KMS-11 (cell line): Measurements from ENCODE around the gene MTREX.

Source experiments
- H2AFZ ChIP-seq: fragments of 200-600 bp; sonication (generic); 2 replicates; pipeline ENCODE4 v1.6.1; 2016; ENCODE audit warnings: antibody characterized with exemption, mixed run types, low read depth
- H3K27ac ChIP-seq: fragments of 200-600 bp; sonication (generic); 2 replicates; pipeline ENCODE4 v1.6.1; 2016; ENCODE audit warnings: mild to moderate bottlenecking, mixed run types
- H3K27me3 ChIP-seq: fragments of 200-600 bp; sonication (generic); 2 replicates; pipeline ENCODE4 v1.6.1; 2017; ENCODE audit warnings: mild to moderate bottlenecking, low read depth, mixed run types, moderate library complexity; ENCODE audit not compliant: insufficient read depth
- H3K36me3 ChIP-seq: fragments of 200-600 bp; sonication (generic); 2 replicates; pipeline ENCODE4 v1.6.1; 2017; ENCODE audit warnings: mild to moderate bottlenecking, mixed run types; ENCODE audit not compliant: insufficient read depth
- H3K4me1 ChIP-seq: fragments of 200-600 bp; sonication (generic); 2 replicates; pipeline ENCODE4 v1.6.1; 2016; ENCODE audit warnings: mild to moderate bottlenecking, low read depth, mixed run types; ENCODE audit not compliant: poor library complexity, severe bottlenecking
- H3K4me2 ChIP-seq: fragments of 200-600 bp; sonication (generic); 2 replicates; pipeline ENCODE4 v1.7.0; 2016; ENCODE audit warnings: mild to moderate bottlenecking, mixed run types
- H3K4me3 ChIP-seq: fragments of 200-600 bp; sonication (generic); IDR thresholded peaks from 2 replicates; pipeline ENCODE4 v1.6.1; 2017; ENCODE audit warnings: low read depth, low read length, mixed read lengths; ENCODE audit not compliant: insufficient read depth
- H3K79me2 ChIP-seq: fragments of 200-600 bp; sonication (generic); 2 replicates; pipeline ENCODE4 v1.6.1; 2016; ENCODE audit warnings: low read depth, mixed run types; ENCODE audit not compliant: insufficient read depth
- H3K9ac ChIP-seq: fragments of 200-600 bp; sonication (generic); 2 replicates; pipeline ENCODE4 v1.6.1; 2016; ENCODE audit warnings: mild to moderate bottlenecking, mixed run types
- H4K20me1 ChIP-seq: fragments of 200-600 bp; sonication (generic); 2 replicates; pipeline ENCODE4 v1.6.1; 2016; ENCODE audit warnings: mild to moderate bottlenecking, mixed run types; ENCODE audit not compliant: insufficient read depth
- CTCF ChIP-seq: fragments of 200-600 bp; sonication (generic); conservative IDR thresholded peaks from 2 replicates; pipeline ENCODE4 v1.6.1; 2017; ENCODE audit warnings: low read depth, mild to moderate bottlenecking, antibody characterized with exemption, low read length, moderate library complexity, mixed read lengths

MTREX gene

GRCh38 chr5:55469839-55470238 is 162.1 kb downstream of the MTREX start:
- H3K4me2 ChIP-seq = no peak overlapping the region
- H3K79me2 ChIP-seq = no peaks in the 10 kb centered on the region
- TF ChIP-seq CTCF = no peak
- peaks cover 13% of the 10 kb centered on the region for H3K4me1 ChIP-seq
- H2AFZ ChIP-seq = no peak overlapping the region
- no peaks in the 10 kb centered on the region for H4K20me1 ChIP-seq
- no peak overlapping the region for H3K9ac ChIP-seq
- no peak overlapping the region for H3K27ac ChIP-seq
- H3K27me3 ChIP-seq = no peaks in the 10 kb centered on the region
- no peak overlapping the region for H3K4me3 ChIP-seq
- no peaks in the 10 kb centered on the region for H3K36me3 ChIP-seq

- no peak for TF ChIP-seq CTCF
- Histone ChIP-seq H3K4me2 (no peak overlapping the region), H2AFZ (no peak overlapping the region), H3K4me3 (no peak overlapping the region), H3K9ac (no peak overlapping the region), H3K79me2 (no peaks in the 10 kb centered on the region), H3K27ac (no peak overlapping the region), H4K20me1 (no peaks in the 10 kb centered on the region), H3K36me3 (no peaks in the 10 kb centered on the region), H3K4me1 (peaks cover 13% of the 10 kb centered on the region), H3K27me3 (no peaks in the 10 kb centered on the region)
These were observed 162.5 kb downstream of the MTREX start for GRCh38 chr5:55470282-55470681.

- no peak overlapping the region for H2AFZ ChIP-seq
- no peak for TF ChIP-seq CTCF
- no peaks in the 10 kb centered on the region for H3K79me2 ChIP-seq
- peaks cover 13% of the 10 kb centered on the region for H3K4me1 ChIP-seq
- H3K9ac ChIP-seq = no peak overlapping the region
- H3K4me3 ChIP-seq = no peak overlapping the region
- H3K36me3 ChIP-seq = no peaks in the 10 kb centered on the region
- no peak overlapping the region for H3K27ac ChIP-seq
- H3K27me3 ChIP-seq = no peaks in the 10 kb centered on the region
- H4K20me1 ChIP-seq = no peaks in the 10 kb centered on the region
- H3K4me2 ChIP-seq = no peak overlapping the region
These were observed 163.7 kb downstream of the MTREX start for GRCh38 chr5:55471468-55471867.

- no peak overlapping the region for H3K9ac ChIP-seq
- H3K27me3 ChIP-seq = no peaks in the 10 kb centered on the region
- H3K4me3 ChIP-seq = no peak overlapping the region
- no peaks in the 10 kb centered on the region for H4K20me1 ChIP-seq
- no peak overlapping the region for H3K27ac ChIP-seq
- no peak overlapping the region for H3K4me2 ChIP-seq
- H3K4me1 ChIP-seq = peaks cover 13% of the 10 kb centered on the region
- H3K36me3 ChIP-seq = no peaks in the 10 kb centered on the region
- H2AFZ ChIP-seq = no peak overlapping the region
- H3K79me2 ChIP-seq = no peaks in the 10 kb centered on the region
- TF ChIP-seq CTCF = no peak
These were observed 164.9 kb downstream of the MTREX start for GRCh38 chr5:55472642-55473041.
